Upper lobe of left lung (tissue), 4 donors: ENCODE data around the gene JARID2.

Experiments
- CTCF ChIP-seq, 6 experiments: fragments of 450-650 bp in 4 of 6; fragments of 200-600 bp in 2 of 6; sonication (generic) in 2 of 6; IDR thresholded peaks; one replicate each; pipeline ENCODE4 v1.5.1; 2016 to 2019; ENCODE audit warnings: antibody characterized with exemption in 6 of 6
- POLR2A ChIP-seq, 4 donors: fragments of 450-650 bp; IDR thresholded peaks; one replicate each; pipeline ENCODE4 v1.5.1; 2016 to 2017; ENCODE audit warnings: antibody characterized with exemption in 4 of 4, mild to moderate bottlenecking in 2 of 4

- no peak for TF ChIP-seq CTCF (IDR thresholded peaks at IDR 0.05)
- TF ChIP-seq POLR2A (IDR thresholded peaks at IDR 0.05) = no peak
These were observed 4.6 kb downstream of the JARID2 start for GRCh38 chr6:15250187-15251168.
